Measurements from ENCODE around the gene LARP1B.
"Not testable (repeated sequence)": the region's sequence is repeated elsewhere in the genome, so short reads cannot be mapped to it uniquely, and the experiment has no call there.

LARP1B gene

DNA sequence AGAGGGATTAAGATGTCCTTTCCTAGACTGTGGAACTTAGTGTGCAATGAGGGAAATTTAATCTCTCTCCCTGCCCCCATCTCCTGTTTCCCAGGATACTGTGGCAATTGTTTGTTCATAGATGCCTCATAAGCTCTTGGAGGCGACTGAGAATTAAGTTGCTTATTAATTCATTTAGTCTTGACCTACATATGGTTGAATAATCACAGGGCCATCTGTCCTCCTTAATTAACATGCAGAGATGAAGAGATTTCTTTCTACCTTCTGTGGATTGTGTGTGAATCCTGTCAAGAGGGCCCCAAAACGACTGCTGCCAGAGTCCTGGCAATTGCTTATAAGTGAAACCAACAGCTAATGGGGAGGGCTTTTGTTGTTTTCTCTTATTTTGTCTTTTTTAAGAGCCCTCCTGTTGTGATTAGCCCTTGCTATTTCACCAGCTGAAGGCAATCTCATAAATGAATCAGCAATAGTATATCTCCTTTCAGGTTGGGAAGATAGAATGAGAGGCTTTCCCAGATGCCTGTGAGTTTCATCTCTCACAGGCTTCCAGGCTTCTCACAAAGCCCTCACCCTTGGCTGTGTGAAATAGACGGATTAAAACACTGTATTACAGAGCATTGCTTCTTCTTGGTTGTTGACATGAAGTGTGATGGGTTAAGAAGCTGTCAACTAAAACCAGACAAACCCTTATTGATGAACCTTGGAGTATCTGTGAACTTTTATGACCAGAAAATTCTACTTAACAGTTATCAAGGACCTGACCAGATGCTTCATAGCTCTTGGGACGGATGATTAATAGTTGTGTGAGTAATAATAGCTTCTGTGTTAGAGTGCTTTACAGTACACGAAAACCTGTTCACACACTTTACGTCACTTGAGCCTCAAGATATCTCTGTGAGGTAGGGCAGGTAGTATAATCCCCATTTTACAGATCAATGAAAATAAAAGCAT lies 168.0 kb downstream of the LARP1B start:
- peak; percentile 82 for DNase-seq

DNA sequence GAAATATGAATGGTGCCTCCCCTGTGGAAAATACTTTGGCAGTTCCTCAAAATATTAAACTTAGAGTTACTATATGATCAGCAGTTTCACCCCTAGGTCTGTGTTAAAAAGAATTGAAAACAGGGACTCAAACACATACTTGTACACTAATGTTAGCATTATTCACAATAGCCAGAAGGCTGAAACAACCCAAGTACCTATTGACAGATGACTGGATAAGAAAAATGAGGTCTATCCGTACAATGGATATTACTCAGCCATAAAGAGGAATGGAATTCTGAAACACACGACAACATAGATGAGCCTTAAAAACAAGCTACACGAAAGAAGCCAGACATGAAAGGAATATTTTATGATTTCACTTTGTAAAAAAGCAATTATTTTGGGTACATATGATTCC lies 171.6 kb downstream of the LARP1B start:
- DNase-seq: no peak

DNA sequence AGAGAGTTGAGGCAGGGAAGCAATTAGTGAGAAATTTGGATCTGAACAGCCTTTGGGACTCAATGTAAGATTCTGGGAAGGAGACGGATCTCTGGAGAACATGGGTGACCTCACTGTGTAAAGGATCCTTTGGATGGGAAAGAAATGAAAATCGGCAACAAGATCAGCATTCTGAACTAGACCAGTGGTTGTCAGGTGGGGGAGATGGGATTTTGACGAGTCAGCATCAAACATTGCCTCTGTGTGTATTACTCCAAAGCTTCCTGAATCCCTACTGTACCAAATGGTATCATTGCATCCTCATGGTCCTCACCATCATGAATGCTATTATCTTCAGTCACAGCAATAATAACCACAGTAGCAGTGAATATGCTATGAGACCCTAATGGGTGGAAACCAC lies 173.7 kb downstream of the LARP1B start:
- DNase-seq: no peak

DNA sequence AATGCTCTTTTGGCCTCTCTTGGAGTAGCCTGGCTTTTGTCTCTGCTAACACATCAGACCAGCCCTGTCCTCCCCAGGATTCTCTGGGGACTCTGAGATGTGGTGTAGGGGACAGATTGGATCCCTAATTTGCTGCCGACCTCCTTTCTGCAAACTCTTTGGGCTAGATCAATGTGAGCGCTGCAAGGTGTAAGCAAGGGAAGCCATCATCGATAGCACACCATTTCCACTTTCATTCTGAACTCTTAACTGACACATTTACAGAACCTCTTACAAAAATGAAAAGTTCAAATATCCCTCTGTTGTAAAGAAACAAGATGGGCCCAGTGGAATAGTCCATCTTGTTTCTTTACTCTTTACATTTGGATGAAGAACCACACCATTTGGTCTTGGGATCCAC lies 179.9 kb downstream of the LARP1B start:
- no peak for DNase-seq

DNA sequence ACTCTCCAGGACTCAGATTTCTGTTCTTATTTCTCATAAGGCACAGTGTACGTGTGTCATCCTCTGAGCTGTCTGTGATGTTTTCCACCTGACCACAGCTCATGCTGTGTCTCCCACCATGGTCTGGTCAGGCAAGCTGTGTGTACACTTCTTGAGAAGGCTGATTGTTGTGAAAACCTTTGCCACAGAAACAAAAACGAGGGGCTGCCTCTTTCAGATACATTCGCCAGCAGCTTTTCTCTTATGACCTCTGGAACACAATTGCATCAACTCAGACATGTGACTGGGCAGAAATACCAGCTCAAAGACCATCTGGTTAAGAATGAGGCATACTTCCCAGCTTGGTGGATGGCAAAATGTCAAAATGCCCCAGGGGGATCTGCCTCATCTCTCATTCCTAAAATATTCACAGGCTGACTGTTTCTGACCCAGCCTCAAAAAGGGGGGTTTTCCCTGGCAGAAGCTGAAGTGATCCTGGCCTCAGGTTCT lies 180.4 kb downstream of the LARP1B start:
- DNase-seq: peak; percentile 95

DNA sequence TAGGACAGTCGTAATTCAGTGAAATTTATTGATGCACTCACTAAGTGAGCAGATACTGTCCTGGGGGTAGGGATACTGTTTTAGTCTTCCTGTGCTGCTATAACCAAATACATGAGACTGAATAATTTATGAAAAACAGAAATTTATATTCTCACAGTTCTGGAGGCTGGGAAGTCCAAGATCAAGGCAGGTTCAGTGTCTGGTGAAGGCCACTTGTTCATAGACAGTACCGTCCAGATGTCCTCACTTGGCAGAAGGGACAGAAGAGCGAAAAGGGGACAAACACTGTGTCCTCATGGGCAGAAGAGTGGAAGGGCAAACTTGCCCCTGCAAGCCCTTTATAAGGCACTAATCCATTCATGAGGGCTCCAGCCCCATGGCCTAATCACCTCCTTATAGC lies 180.9 kb downstream of the LARP1B start:
- no peak for DNase-seq

DNA sequence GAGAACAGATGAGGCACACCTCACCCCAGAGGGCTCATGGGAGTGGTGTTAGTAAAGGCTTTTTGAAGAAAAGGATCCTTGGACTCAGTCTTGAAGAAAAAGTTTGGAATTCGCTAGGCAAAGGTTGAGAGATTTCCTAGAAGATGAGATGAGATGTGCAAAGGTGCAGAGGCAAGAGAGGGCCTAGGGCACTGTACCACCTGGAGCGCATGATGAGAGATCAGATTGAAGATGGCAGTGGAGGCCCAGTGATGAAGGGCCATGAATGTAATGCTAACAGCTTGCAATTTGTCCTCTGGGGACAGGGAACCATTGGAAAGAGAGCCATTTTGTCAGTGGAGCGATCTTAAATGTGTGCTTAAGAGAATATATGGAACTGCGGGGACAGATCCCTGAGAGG lies 181.5 kb downstream of the LARP1B start:
- no peak for DNase-seq

DNA sequence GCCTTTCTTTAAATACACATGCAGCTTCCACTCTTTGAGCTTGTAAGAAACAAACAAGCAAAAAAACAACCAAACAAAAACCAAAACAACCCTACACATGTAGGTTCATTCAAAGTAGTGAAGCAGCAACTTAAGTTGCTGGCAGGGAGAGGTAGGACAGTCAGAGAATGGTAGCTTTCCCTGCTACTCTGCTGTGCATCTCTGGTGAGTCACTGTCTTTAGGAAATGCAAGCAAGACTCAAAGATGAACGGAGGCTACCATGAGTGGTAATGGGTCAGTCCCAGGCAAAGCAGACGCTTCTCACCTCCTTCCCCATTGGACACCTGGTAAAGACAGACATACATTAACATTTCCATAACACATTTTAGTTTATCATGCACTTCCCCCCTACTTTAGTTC lies 183.3 kb downstream of the LARP1B start:
- no peak for DNase-seq

DNA sequence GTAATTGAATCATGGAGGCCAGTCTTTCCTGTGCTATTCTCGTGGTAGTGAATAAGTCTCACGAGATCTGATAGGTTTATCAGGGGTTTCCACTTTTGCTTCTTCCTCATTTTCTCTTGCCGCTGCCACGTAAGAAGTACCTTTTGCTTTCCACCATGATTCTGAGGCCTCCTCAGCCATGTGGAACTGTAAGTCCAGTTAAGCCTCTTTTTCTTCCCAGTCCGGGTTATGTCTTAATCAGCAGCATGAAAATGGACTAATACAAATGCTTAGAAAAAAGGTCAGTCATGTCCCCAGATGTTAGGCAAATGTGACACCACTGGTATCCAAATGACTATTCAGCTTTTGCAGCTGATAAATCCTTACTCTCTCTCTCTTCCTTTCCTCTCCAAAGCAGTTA lies 184.3 kb downstream of the LARP1B start:
- not testable (repeated sequence) for DNase-seq

DNA sequence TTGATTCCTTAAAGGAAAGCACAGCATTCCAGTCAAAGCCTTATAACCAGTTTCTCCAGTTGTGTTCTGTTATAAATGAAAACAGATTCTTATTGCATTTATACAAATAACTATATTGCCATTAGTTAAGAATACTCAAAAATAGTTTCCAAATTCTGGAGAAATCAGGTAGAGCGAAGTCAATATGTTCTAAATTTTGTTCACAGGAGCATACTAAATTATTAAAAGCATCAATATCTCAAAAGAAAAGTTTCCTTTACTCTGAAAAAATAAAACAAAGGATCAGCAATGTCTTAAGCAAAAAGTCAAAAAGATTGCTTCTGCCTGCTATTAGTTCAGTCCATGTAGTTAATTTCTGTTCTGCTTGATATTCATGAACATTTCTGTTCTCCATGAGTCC lies 186.8 kb downstream of the LARP1B start:
- no peak for DNase-seq

DNA sequence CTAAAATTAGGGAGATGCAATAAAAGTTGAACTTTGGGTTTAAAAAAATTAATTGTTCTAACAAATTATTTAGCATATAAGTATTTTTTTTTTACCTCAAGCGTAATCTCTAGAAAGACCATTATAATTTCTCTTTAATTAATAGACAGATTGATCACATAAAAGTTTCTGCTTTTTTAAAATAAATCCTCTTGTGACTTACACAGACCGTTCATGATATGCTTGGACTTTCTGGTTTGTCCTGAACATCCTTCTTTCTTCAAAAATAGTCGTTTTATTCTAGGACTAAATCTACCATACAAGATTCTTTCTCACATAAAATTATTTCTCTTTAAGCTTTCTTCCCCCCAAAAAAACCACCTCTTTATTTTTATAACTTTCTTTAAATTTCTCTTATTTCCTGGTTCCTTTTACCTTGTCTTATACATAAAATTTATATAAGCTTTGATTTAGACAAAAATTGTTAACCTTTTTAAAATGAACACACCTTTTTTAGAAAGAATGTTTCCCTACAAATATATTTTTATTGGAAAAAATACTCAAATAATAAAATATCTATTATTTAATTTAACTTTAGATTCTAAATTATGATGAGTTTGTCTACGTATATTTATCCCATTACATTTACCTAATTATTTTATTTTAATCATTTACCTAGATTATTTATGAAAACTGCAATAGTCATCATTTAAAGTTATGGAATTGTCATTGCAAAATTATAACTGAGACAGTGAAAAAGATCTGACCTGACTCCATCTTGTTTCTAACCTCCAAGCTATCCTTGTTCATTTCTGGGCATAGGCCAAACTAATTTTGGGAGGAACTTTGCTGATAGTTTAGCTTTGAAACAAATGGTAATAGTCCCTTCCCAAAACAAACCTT lies 188.9 kb downstream of the LARP1B start:
- DNase-seq: no peak

DNA sequence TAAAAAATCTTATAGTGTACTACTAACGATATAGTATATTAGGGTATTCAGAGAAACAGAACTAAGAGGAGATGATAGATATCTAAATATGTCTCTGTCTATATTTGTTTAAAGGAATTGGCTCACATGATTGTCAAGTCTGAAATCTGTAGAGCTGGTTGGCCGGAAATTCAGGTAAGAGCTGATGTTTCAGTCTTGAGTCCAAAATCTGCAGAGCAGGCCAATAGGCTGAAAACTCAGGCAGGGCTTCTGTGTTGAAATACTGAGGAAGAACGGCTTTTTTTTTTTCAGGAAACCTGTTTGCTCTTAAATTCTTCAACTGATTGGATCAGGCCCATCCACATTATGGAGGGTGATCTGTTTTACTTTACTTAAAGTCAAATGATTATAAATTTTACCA lies 194.8 kb downstream of the LARP1B start:
- no peak for DNase-seq

DNA sequence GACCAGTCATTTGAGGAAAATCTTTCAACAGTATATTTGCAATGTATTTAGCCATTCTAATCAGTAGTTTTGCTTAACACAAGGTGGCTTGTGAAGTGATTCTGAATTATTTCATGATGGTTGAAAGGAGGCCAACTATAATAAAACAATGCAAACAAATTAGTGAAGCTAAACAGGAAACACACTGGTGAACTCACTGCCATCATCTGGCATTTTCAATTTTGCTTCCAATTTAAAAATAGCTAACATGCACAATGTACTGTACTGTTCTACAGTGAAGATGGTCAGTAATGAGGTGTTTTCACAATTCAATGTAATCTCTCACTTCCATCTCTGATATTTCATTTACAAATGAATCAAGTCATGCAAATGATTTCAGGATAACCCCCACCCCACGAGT lies 195.4 kb downstream of the LARP1B start:
- no peak for DNase-seq

DNA sequence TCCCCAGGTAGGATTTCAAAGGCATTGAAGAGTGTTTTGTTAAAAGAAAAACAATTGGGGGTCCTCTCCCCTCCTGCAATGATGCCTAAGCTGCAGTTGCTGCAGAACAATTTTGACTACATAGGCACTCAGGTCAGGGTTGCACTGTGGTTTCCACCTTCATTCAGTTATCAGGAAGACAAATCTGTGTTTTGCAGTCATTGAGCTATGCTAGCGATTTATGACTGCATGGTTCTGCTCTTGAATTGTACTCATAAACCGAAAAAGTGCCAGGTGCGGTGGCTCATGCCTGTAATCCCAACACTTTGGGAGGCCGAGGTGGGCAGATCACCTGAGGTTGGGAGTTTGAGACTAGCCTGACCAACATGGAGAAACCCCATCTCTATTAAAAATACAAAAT lies 197.1 kb downstream of the LARP1B start:
- not testable (repeated sequence) for DNase-seq

DNA sequence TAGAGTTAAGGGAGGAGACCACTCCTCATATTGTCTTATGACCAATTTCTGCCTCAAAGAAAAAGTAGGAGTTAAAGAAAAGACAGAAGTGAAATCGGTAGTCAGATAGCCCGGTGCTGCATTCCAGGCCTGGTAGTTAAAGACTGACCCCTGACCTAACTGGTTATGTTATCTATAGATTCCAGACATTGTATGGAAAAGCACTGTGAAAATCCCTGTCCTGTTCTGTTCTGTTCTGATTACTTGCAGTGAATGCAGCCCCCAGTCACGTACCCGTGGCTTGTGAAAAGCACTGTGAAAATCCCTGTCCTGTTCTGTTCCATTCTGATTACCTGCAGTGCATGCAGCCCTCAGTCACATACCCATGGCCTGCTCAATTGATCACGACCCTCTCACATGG lies 198.8 kb downstream of the LARP1B start:
- DNase-seq: not testable (repeated sequence)

Data from NCI-H446 treated with DMSO at 0.1 percent for 48 hours (cell line).